ENCODE data around the gene NCEH1.

NCEH1 gene

DNA sequence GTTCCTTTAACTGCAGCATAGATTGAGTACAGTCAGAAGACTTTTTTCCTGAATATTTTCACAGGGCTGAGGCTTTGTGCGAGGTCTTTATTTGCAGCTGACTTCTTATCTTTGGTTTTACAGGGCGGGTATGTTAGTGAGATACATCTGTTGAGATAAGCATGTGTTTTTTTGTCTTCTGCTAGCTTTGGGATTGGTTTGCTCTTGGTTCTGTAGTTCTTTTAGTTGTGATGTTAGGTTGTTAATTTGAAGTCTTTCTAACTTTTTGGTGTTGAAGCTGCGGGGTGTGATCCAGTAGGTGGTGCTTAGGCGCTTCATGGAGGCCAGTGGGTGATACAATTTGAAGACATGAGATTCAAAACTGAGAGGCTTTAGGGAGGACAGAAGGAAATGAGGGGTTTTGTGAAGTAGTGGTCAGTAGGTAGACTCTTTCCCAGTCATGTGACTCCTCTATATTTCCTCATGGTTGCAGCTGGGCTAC is 119.7 kb downstream of the NCEH1 start:
- H3K9me3 ChIP-seq (ENCODE audit: severe bottlenecking), result no peaks in the 10 kb centered on the region
- ATAC-seq (ENCODE audit: low read depth) (no peak), DNase-seq (ENCODE audit: low spot score) (no peak)
- TF ChIP-seq, protein P1, sequence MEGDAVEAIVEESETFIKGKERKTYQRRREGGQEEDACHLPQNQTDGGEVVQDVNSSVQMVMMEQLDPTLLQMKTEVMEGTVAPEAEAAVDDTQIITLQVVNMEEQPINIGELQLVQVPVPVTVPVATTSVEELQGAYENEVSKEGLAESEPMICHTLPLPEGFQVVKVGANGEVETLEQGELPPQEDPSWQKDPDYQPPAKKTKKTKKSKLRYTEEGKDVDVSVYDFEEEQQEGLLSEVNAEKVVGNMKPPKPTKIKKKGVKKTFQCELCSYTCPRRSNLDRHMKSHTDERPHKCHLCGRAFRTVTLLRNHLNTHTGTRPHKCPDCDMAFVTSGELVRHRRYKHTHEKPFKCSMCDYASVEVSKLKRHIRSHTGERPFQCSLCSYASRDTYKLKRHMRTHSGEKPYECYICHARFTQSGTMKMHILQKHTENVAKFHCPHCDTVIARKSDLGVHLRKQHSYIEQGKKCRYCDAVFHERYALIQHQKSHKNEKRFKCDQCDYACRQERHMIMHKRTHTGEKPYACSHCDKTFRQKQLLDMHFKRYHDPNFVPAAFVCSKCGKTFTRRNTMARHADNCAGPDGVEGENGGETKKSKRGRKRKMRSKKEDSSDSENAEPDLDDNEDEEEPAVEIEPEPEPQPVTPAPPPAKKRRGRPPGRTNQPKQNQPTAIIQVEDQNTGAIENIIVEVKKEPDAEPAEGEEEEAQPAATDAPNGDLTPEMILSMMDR (IDR thresholded peaks at IDR 0.05; ENCODE audit: poor library complexity, severe bottlenecking), result no peak
- no peaks in the 10 kb centered on the region for H3K27me3 ChIP-seq (ENCODE audit: insufficient read depth, poor library complexity, severe bottlenecking)
- no peak overlapping the region for H3K27ac ChIP-seq (ENCODE audit: poor library complexity, severe bottlenecking)
- no peaks in the 10 kb centered on the region for H3K36me3 ChIP-seq (ENCODE audit: low read depth)
- peaks cover 18% of the 10 kb centered on the region for H3K4me1 ChIP-seq (ENCODE audit: insufficient read depth, poor library complexity, severe bottlenecking)
- H3K4me3 ChIP-seq (ENCODE audit: severe bottlenecking), result no peak overlapping the region

- Histone ChIP-seq H3K9me3 (ENCODE audit: severe bottlenecking) (peaks cover 3% of the 10 kb centered on the region), H3K4me1 (ENCODE audit: insufficient read depth, poor library complexity, severe bottlenecking) (peaks cover 25% of the 10 kb centered on the region), H3K36me3 (ENCODE audit: low read depth) (no peaks in the 10 kb centered on the region), H3K27me3 (ENCODE audit: insufficient read depth, poor library complexity, severe bottlenecking) (no peaks in the 10 kb centered on the region), H3K4me3 (ENCODE audit: severe bottlenecking) (no peak overlapping the region), H3K27ac (ENCODE audit: poor library complexity, severe bottlenecking) (no peak overlapping the region)
- ATAC-seq (ENCODE audit: low read depth), result no peak
- TF ChIP-seq, protein P1 (IDR thresholded peaks at IDR 0.05; ENCODE audit: poor library complexity, severe bottlenecking), result no peak
- no peak for DNase-seq (ENCODE audit: low spot score)
These were observed 124.4 kb downstream of the NCEH1 start for GRCh38 chr3:172586436-172586835.

- Histone ChIP-seq H3K4me1 (ENCODE audit: insufficient read depth, poor library complexity, severe bottlenecking) (peaks cover 25% of the 10 kb centered on the region), H3K36me3 (ENCODE audit: low read depth) (no peaks in the 10 kb centered on the region), H3K9me3 (ENCODE audit: severe bottlenecking) (peaks cover 3% of the 10 kb centered on the region), H3K27ac (ENCODE audit: poor library complexity, severe bottlenecking) (no peak overlapping the region), H3K27me3 (ENCODE audit: insufficient read depth, poor library complexity, severe bottlenecking) (no peaks in the 10 kb centered on the region), H3K4me3 (ENCODE audit: severe bottlenecking) (no peak overlapping the region)
- TF ChIP-seq, protein P1 (IDR thresholded peaks at IDR 0.05; ENCODE audit: poor library complexity, severe bottlenecking), result no peak
- ATAC-seq (ENCODE audit: low read depth) (no peak), DNase-seq (ENCODE audit: low spot score) (no peak)
These were observed 124.9 kb downstream of the NCEH1 start for GRCh38 chr3:172585954-172586353.

GRCh38 chr3:172582712-172583111 is 128.2 kb downstream of the NCEH1 start:
- peak; percentile 87 for ATAC-seq (ENCODE audit: low read depth)
- no peak for DNase-seq (ENCODE audit: low spot score)
- Histone ChIP-seq H3K4me1 (ENCODE audit: insufficient read depth, poor library complexity, severe bottlenecking) (peaks cover 25% of the 10 kb centered on the region), H3K4me3 (ENCODE audit: severe bottlenecking) (no peak overlapping the region), H3K27me3 (ENCODE audit: insufficient read depth, poor library complexity, severe bottlenecking) (no peaks in the 10 kb centered on the region), H3K27ac (ENCODE audit: poor library complexity, severe bottlenecking) (peak overlapping the region; percentile 66), H3K36me3 (ENCODE audit: low read depth) (no peaks in the 10 kb centered on the region), H3K9me3 (ENCODE audit: severe bottlenecking) (peaks cover 3% of the 10 kb centered on the region)
- TF ChIP-seq, protein P1 (IDR thresholded peaks at IDR 0.05; ENCODE audit: poor library complexity, severe bottlenecking), result no peak

DNA sequence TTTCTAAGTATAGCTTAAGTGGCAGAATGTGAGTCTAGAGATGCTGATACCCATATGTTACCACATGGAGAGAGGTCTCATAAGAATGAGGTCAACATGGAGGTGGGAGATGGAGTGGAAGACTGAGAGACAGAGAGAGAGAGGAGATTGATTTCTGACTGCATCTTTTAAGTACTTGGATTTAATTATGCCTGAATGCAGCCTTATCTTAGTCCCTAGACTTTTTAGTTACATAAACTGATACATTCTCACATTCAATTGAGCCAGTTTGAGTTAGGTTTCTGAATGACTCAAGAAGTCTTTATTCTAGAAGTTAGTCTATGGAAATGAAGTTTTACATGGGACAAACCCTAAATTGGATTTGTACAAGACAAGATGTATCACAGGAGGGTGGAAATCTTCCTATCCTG is 129.1 kb downstream of the NCEH1 start:
- no peaks in the 10 kb centered on the region for H3K27me3 ChIP-seq (ENCODE audit: insufficient read depth, poor library complexity, severe bottlenecking)
- no peak overlapping the region for H3K4me3 ChIP-seq (ENCODE audit: severe bottlenecking)
- H3K9me3 ChIP-seq (ENCODE audit: severe bottlenecking), result peaks cover 3% of the 10 kb centered on the region
- H3K27ac ChIP-seq (ENCODE audit: poor library complexity, severe bottlenecking), result peak overlapping the region; percentile 66
- TF ChIP-seq, protein P1 (IDR thresholded peaks at IDR 0.05; ENCODE audit: poor library complexity, severe bottlenecking), result no peak
- H3K4me1 ChIP-seq (ENCODE audit: insufficient read depth, poor library complexity, severe bottlenecking), result peaks cover 25% of the 10 kb centered on the region
- no peak for ATAC-seq (ENCODE audit: low read depth)
- H3K36me3 ChIP-seq (ENCODE audit: low read depth), result no peaks in the 10 kb centered on the region
- DNase-seq (ENCODE audit: low spot score), result no peak
